H1 (cell line): ENCODE results near the gene STAP2. TPM values are rescaled to one million over a fixed set of nuclear protein-coding genes. Genes with fewer than 3 reads are reported as not detected.
A peak's percentile ranks its signal among the peaks of the same experiment; 100 is the strongest.

Source experiments
- CTCF ChIA-PET: fragments of 300-600 bp; sonication (Branson Sonifier 250); formaldehyde crosslinking; loops from one replicate; lab custom pipeline; 2021; ENCODE audit not compliant: partially characterized antibody; lab: Charles Lee
- POLR2A ChIA-PET: fragments of 300-600 bp; sonication (Branson Sonifier 250); formaldehyde crosslinking; loops from one replicate; lab custom pipeline; 2021; ENCODE audit warnings: inconsistent platforms; ENCODE audit not compliant: partially characterized antibody; lab: Charles Lee
- DNase-seq, 2 experiments: peaks; one replicate each; pipeline versions ENCODE4 v3.0.0 to v3.0.0-alpha.2; 2010 to 2022; ENCODE audit warnings: low spot score in 2 of 2, low read depth in 1 of 2, mixed read lengths in 1 of 2
- FAIRE-seq: peaks from 2 replicates; lab custom pipeline; 2011; peaks lifted over from hg19 to GRCh38; lab: Jason Lieb, UNC
- H2AFZ ChIP-seq: 2 replicates; pipeline ENCODE4 v1.8.1; 2012; ENCODE audit warnings: low read length, inconsistent platforms
- H2AK5ac ChIP-seq: 2 replicates; pipeline ENCODE4 v1.6.1; 2013; ENCODE audit warnings: low read depth, low read length
- H2BK120ac ChIP-seq: replicated peaks from 2 replicates; pipeline ENCODE3; 2013; ENCODE audit warnings: low read depth, low read length, inconsistent platforms
- H2BK12ac ChIP-seq: 2 replicates; pipeline ENCODE4 v1.6.1; 2013; ENCODE audit warnings: low read depth, low read length
- H2BK15ac ChIP-seq: 2 replicates; pipeline ENCODE4 v1.6.1; 2013; ENCODE audit warnings: low read length
- H2BK20ac ChIP-seq: 2 replicates; pipeline ENCODE4 v1.6.1; 2013; ENCODE audit warnings: low read length
- H2BK5ac ChIP-seq: 2 replicates; pipeline ENCODE4 v1.6.1; 2013; ENCODE audit warnings: low read depth, low read length
- H3K14ac ChIP-seq: 2 replicates; pipeline ENCODE4 v1.6.1; 2013; ENCODE audit warnings: inconsistent platforms; ENCODE audit not compliant: insufficient read length
- H3K18ac ChIP-seq: 2 replicates; pipeline ENCODE4 v1.6.1; 2013; ENCODE audit warnings: low read length; ENCODE audit errors: extremely low read depth
- H3K23ac ChIP-seq: 2 replicates; pipeline ENCODE4 v1.6.1; 2013; ENCODE audit warnings: inconsistent platforms; ENCODE audit not compliant: insufficient read length
- H3K23me2 ChIP-seq: 2 replicates; pipeline ENCODE4 v1.6.1; 2013; ENCODE audit warnings: low read depth, low read length
- H3K27ac ChIP-seq: 2 replicates; pipeline ENCODE4 v1.6.1; 2011; ENCODE audit warnings: low read depth, low read length, inconsistent platforms
- H3K27me3 ChIP-seq, 4 experiments: replicated peaks in 1 of 4; 1 replicate in 1 of 4; 2 replicates in 3 of 4; pipeline versions ENCODE4 v1.6.1 to v1.8.1; 2011 to 2013; ENCODE audit warnings: low read length in 3 of 4, mild to moderate bottlenecking in 3 of 4, inconsistent platforms in 2 of 4, mixed read lengths in 2 of 4, moderate library complexity in 1 of 4; ENCODE audit not compliant: control insufficient read depth in 3 of 4, insufficient read depth in 3 of 4; ENCODE audit errors: extremely low read depth in 1 of 4
- H3K36me3 ChIP-seq, 4 experiments: 2 replicates each; pipeline versions ENCODE4 v1.6.1 to v1.8.1; 2011 to 2013; ENCODE audit warnings: mild to moderate bottlenecking in 4 of 4, low read length in 3 of 4, moderate library complexity in 2 of 4, control low read depth in 1 of 4, inconsistent platforms in 1 of 4; ENCODE audit not compliant: insufficient read depth in 4 of 4, control insufficient read depth in 2 of 4
- H3K4ac ChIP-seq: replicated peaks from 2 replicates; pipeline ENCODE3; 2013; ENCODE audit warnings: low read length, low read depth, mixed read lengths, inconsistent platforms; ENCODE audit not compliant: insufficient read length
- H3K4me1 ChIP-seq, 4 experiments: replicated peaks in 1 of 4; 1 replicate in 1 of 4; 2 replicates in 3 of 4; pipeline versions ENCODE4 v1.6.1 to v1.8.1; 2011 to 2013; ENCODE audit warnings: low read length in 3 of 4, inconsistent platforms in 2 of 4, mixed read lengths in 1 of 4; ENCODE audit not compliant: insufficient read depth in 4 of 4, control insufficient read depth in 3 of 4
- H3K4me2 ChIP-seq, 2 experiments: 2 replicates each; pipeline versions ENCODE4 v1.6.1 to v1.8.1; 2011 to 2013; ENCODE audit warnings: low read depth in 2 of 2, low read length in 2 of 2, control low read depth in 1 of 2, inconsistent platforms in 1 of 2, mild to moderate bottlenecking in 1 of 2; ENCODE audit not compliant: insufficient read depth in 1 of 2
- H3K4me3 ChIP-seq, 4 experiments: fragments of 200-600, 300-600 bp in 1 of 4; sonication (generic), shearing (Covaris generic), sonication (Bioruptor Twin) in 1 of 4; 2 replicates each; pipeline versions ENCODE4 v1.5.1 to v1.8.1; 2011 to 2016; ENCODE audit warnings: low read length in 4 of 4, low read depth in 3 of 4, control low read depth in 2 of 4, inconsistent platforms in 2 of 4, mild to moderate bottlenecking in 2 of 4, mixed read lengths in 1 of 4, moderate library complexity in 1 of 4; ENCODE audit not compliant: insufficient read depth in 2 of 4; ENCODE audit errors: extremely low read depth in 1 of 4
- H3K56ac ChIP-seq: replicated peaks from 2 replicates; pipeline ENCODE3; 2013; ENCODE audit warnings: low read depth, mild to moderate bottlenecking, mixed read lengths, low read length, inconsistent platforms; ENCODE audit not compliant: insufficient read length
- H3K79me1 ChIP-seq: 2 replicates; pipeline ENCODE4 v1.6.1; 2013; ENCODE audit warnings: low read depth, low read length, control low read depth
- H3K79me2 ChIP-seq, 2 experiments: 2 replicates each; pipeline versions ENCODE4 v1.6.1 to v1.8.1; 2012 to 2013; ENCODE audit warnings: low read length in 2 of 2, mild to moderate bottlenecking in 2 of 2, inconsistent platforms in 1 of 2; ENCODE audit not compliant: insufficient read depth in 2 of 2, control insufficient read depth in 1 of 2
- H3K9ac ChIP-seq, 4 experiments: replicated peaks in 1 of 4; 1 replicate in 1 of 4; 2 replicates in 3 of 4; pipeline versions ENCODE4 v1.6.1 to v1.8.1; 2011 to 2013; ENCODE audit warnings: low read depth in 3 of 4, low read length in 3 of 4, control low read depth in 2 of 4, mild to moderate bottlenecking in 2 of 4, moderate library complexity in 2 of 4, inconsistent platforms in 1 of 4; ENCODE audit errors: extremely low read depth in 1 of 4
- H3K9me3 ChIP-seq, 2 experiments: 2 replicates each; pipeline versions ENCODE4 v1.6.1 to v1.8.1; 2012 to 2013; ENCODE audit warnings: mild to moderate bottlenecking in 2 of 2, moderate library complexity in 2 of 2, control low read depth in 1 of 2, inconsistent platforms in 1 of 2, low read depth in 1 of 2, low read length in 1 of 2, mixed read lengths in 1 of 2; ENCODE audit not compliant: insufficient read depth in 2 of 2
- H4K20me1 ChIP-seq, 2 experiments: replicated peaks in 1 of 2; 2 replicates each; pipeline versions ENCODE3 to v1.8.1; 2011 to 2013; ENCODE audit warnings: inconsistent platforms in 2 of 2, low read length in 2 of 2, mild to moderate bottlenecking in 1 of 2; ENCODE audit not compliant: insufficient read depth in 2 of 2, control insufficient read depth in 1 of 2
- H4K5ac ChIP-seq: 2 replicates; pipeline ENCODE4 v1.6.1; 2013; ENCODE audit warnings: low read length, low read depth, mixed read lengths, inconsistent platforms; ENCODE audit not compliant: insufficient read length
- H4K8ac ChIP-seq: 2 replicates; pipeline ENCODE4 v1.8.0; 2013; ENCODE audit warnings: mild to moderate bottlenecking, moderate library complexity, low read length, inconsistent platforms; ENCODE audit not compliant: insufficient read depth; ENCODE audit errors: extremely low read depth
- H4K91ac ChIP-seq: replicated peaks from 2 replicates; pipeline ENCODE3; 2013; ENCODE audit warnings: low read length, mixed read lengths, inconsistent platforms; ENCODE audit not compliant: insufficient read length
- ASH2L ChIP-seq: fragments of 200-600, 300-600 bp; sonication (generic); IDR thresholded peaks from one replicate; pipeline ENCODE4 v1.7.1; 2017; ENCODE audit warnings: low read length
- KDM4A ChIP-seq: IDR thresholded peaks from one replicate; pipeline ENCODE4 v1.7.1; 2012; ENCODE audit warnings: low read depth, mild to moderate bottlenecking, moderate library complexity, low read length, inconsistent platforms; ENCODE audit not compliant: severe bottlenecking
- PHF8 ChIP-seq: fragments of 200-600 bp; sonication (generic); conservative IDR thresholded peaks from 2 replicates; pipeline ENCODE4 v1.7.1; 2012; ENCODE audit warnings: low read depth, mild to moderate bottlenecking, inconsistent platforms, low read length, moderate library complexity
- TAF1 ChIP-seq: IDR thresholded peaks from 2 replicates; pipeline ENCODE4 v1.6.1; 2011; ENCODE audit warnings: mild to moderate bottlenecking, low read depth, low read length
- WGBS, 2 experiments: shearing (Covaris generic) in 1 of 2; methylation state at CpG; one replicate each; pipeline versions ENCODE4 v1.1.6 to v1.1.7; 2013 to 2015; ENCODE audit warnings: low lambda C conversion rate in 2 of 2, mixed read lengths in 2 of 2, inconsistent platforms in 1 of 2, low coverage in 1 of 2, missing lambda C conversion rate in 1 of 2; ENCODE audit not compliant: insufficient replicate concordance in 2 of 2, insufficient coverage in 1 of 2, insufficient read length in 1 of 2; ENCODE audit errors: extremely low coverage in 1 of 2, missing lambda C conversion rate in 1 of 2; 5-methylcytosine and 5-hydroxymethylcytosine counted together
- polyA plus RNA-seq, 7 experiments: library from polyadenylated mRNA; depleted of rRNA in 3 of 7; stranded (reverse) in 5 of 7; unstranded in 2 of 7; fragments of >200 nt in 5 of 7; fragments of 200-250 nt in 2 of 7; gene quantifications; 1 replicate in 5 of 7; 2 replicates in 1 of 7; 4 replicates in 1 of 7; pipeline versions ENCODE4 v1.2.1 to v1.2.3, GENCODE V29; 2011 to 2013; ENCODE audit warnings: missing spikeins in 2 of 7, mixed read lengths in 2 of 7
- total RNA-seq: library from RNA; stranded (reverse); fragmentation: NEBNext Ultra II Directional; extraction: Animal tissue kit (Norgen Biotek cat#: 25700); gene quantifications from 2 replicates; pipeline ENCODE4 v1.2.1, GENCODE V29; 2021

The STAP2 gene
- total and polyA plus RNA-seq, 2 of the 8 experiments (the other 6 are each of a cell fraction or from before 2014, with no cell fraction given): 15.3 to 37.3 TPM

DNA sequence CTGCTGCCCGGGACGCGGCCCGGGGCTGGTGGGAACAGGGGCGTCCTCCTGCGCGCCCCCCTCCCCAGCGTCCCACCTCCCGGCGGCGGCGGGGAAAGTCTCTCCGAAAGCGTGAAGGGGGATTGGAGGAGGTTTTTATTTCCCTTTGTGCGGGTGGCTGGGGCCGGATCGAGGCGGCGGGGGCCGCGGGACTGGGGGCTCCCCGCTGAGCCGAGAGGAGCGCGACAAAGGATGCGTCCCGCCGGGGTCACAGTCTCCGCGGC, 59.4 kb downstream of the STAP2 start:
- Histone ChIP-seq H3K27me3 (peaks cover 9 to 35% (median 29%) of the 10 kb centered on the region in 4 experiments), H3K27ac (no peak overlapping the region)
- WGBS, 2 experiments: 3% methylated on average over 6 of the region's 30 CpGs; no CpG with 5 or more reads in 1 of the 2 experiments

More for the DNA sequence above, 59.4 kb downstream of the STAP2 start:
- no peaks in the 10 kb centered on the region for H3K79me2 ChIP-seq
- no peaks in the 10 kb centered on the region for H3K9me3 ChIP-seq
- no peak overlapping the region; the same call in 1 of the 2 replicates for H3K18ac ChIP-seq
- peak overlapping the region; percentile 86; the same call in 1 of the 2 replicates for H4K8ac ChIP-seq
- no peak overlapping the region for H3K4ac ChIP-seq
- no peak overlapping the region for H3K9ac ChIP-seq
- H4K20me1 ChIP-seq: no peaks in the 10 kb centered on the region
- ChIA-PET CTCF (interaction anchor here (0.8 to 14.6 kb wide), 4 partner anchors 12 to 67 kb away, joined by 5 to 311 read pairs (median 16); partner anchors contain the start of genes MPND and STAP2), POLR2A (interaction anchor here (0.6 to 2.4 kb wide), 7 partner anchors 11 to 732 kb away, joined by 3 to 11 read pairs (median 3); no protein-coding TSS in a partner anchor)
- DNase-seq (peak in 1 of 2 experiments; percentile 60), FAIRE-seq (no peak)
- peaks cover 9% of the 10 kb centered on the region; the same call in 1 of the 2 replicates for H3K23me2 ChIP-seq
- H3K4me2 ChIP-seq: peak overlapping the region; percentile 78 to 88
- H3K36me3 ChIP-seq: no peaks in the 10 kb centered on the region
- H3K56ac ChIP-seq: no peak overlapping the region
- H3K23ac ChIP-seq: no peak overlapping the region
- H2AK5ac ChIP-seq: no peak overlapping the region
- H4K91ac ChIP-seq: no peak overlapping the region
- H3K4me3 ChIP-seq: peak overlapping the region; percentile 49 to 88 (median 57)
- H2BK5ac ChIP-seq: no peak overlapping the region
- H3K79me1 ChIP-seq: no peaks in the 10 kb centered on the region
- H2BK15ac ChIP-seq: no peak overlapping the region
- H2BK120ac ChIP-seq: no peak overlapping the region
- H2BK12ac ChIP-seq: no peak overlapping the region
- no peak overlapping the region for H4K5ac ChIP-seq
- no peak overlapping the region for H2AFZ ChIP-seq
- H2BK20ac ChIP-seq: no peak overlapping the region
- H3K4me1 ChIP-seq: peaks cover 0 to 2% (median under 1%) of the 10 kb centered on the region in 4 experiments; a peak in 5 of 7 replicates
- H3K14ac ChIP-seq: no peak overlapping the region
- TF ChIP-seq TAF1 (peak; percentile 34; the same call in 1 of the 2 replicates), PHF8 (no peak), KDM4A (peak; percentile 70), ASH2L (peak; percentile 39)
